ENCODE data around the gene PTPN11.
"Not testable (repeated sequence)": the region's sequence is repeated elsewhere in the genome, so short reads cannot be mapped to it uniquely, and the experiment has no call there.

Gene PTPN11

DNA sequence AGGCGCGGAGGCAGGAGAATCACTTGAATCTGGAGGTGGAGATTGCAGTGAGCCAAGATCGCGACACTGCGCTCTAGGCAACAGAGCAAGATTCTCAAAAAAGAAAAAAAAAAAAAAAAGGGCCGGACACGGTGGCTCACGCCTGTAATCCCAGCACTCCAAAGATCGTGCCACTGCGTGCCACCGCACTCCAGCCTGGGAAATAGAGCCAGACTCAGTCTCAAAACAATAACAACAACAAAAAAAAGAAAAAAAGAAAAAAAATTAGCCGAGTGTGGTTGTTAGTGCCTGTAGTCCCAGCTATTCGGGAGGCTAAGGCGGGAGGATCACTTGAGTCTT lies 8.9 kb upstream of the PTPN11 start:
- DNase-seq, result no peak

DNA sequence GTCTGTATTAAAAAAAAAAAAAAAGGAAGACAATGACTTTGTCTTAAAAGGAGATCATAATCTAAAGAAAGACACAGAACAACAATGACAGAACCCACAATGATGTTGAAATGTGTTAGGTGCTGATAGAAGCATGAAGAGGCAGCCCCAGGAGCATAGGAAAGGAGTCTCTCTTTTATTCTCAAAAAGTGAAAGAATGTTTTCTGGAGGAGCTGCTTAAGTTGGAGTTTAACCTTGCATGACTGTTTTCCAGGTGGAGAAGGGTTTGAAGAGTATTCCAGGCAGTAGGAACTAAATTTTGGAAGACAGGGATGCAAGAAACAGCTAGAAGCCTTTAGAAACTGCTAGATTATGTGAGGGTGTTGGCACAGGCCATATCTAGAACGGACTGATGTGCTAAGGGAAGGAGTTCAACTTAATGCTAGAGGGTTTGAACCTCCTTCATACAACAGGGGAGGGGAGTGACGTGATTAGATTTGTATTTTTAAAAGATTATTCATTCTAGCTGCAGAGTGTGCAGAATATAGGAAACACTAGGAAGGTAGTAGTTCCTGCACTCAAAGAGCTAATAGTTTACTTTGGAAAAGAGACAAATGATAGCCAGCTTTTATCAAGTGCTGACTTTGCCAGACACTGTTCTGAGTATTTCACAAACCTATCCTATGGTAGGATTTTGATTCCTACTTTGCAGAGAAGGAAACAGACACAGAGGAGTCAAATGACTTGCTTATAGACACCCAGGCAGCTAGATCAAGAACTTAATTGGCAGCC lies 4.7 kb upstream of the PTPN11 start:
- DNase-seq, result no peak

DNA sequence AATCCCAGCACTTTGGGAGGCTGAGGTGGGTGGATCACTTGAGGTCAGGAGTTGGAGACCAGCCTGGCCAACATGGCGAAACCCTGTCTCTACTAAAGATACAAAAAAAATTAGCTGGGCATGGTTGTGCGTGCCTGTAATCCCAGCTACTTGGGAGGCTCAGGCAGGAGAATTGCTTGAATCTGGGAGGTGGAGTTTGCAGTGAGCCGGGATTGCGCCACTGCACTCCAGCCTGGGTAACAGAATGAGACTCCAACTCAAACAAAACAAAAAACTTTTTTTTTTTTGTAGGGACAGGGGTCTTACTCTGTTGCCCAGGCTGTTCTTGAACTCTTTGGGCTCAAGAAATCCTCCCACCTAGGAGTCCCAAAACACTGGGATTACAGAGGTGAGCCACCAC lies 3.3 kb upstream of the PTPN11 start:
- DNase-seq, result not testable (repeated sequence)

DNA sequence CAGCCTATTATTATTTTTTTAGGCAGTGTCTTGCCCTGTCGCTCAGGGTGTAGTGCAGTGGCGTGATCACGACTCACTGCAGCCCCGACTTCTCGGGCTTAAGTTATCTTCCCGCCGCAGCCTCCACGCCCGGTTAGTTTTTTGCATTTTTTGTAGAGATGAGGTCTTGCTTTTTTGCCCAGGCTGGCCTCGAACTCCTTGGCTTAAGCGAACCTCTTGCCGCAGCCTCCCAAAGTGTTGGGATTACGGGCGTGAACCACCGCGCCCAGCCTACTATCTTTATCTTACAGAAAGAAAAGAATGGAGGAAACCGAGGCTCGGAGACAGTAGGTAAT lies 507 bp upstream of the PTPN11 start:
- DNase-seq, result no peak

DNA sequence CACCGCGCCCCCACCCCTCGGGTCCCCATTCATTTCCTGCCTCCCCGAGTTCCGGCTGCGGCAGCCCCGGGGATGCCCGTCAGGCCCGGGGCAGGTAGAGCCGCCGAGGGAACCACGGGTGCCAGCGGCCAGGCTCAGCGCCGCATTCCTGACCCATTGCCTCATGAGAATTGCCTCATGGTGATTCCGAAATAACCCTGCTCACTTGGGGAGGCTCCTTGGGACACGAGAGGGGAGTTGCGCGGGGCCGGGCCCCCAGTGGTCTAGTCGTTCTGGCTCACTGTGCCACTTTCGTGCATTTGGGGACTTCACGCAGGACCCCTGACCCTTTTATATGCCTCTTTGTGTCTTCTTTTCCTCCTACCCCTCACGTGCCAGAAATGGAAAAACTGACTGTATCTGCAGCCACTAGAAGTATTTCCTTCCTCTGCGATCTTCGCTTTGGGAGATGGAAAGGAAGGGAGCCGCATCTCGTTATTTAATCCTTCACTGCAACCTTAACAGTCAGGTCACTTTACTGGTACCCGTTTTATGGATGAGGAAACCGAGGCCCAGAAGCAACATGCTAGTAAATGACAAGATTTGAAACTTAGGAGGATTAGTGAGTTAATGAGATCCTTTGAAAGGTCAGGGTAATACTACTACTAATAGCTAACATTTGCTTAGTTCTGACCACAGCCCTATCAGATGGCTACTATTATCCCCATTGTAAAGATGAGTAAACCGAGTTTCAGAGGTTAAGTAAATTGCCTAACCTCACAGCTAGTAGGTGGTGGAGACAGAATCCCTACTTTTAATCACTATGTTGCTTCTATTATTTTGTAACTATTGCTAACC lies 768 bp downstream of the PTPN11 start:
- DNase-seq, result no peak

DNA sequence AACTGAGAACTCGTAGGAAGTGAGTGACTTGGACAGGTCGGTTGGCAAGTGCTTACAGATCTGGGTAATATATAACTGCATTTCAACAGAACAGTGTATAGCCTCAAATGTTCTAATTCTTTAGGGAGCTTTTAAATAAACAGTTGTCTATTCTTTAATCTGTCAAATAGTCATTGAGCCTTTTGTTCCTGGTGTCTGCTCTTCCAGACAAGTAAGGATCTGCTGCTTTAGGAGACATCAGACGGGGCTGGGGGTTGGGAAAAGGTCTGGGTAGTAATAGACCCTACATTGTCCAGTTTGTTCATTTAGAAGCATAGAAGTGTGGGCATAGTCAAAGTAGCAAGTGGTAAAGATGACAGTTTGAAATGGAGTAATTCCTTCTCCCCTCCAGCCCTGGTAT lies 2.0 kb downstream of the PTPN11 start:
- DNase-seq, result no peak

DNA sequence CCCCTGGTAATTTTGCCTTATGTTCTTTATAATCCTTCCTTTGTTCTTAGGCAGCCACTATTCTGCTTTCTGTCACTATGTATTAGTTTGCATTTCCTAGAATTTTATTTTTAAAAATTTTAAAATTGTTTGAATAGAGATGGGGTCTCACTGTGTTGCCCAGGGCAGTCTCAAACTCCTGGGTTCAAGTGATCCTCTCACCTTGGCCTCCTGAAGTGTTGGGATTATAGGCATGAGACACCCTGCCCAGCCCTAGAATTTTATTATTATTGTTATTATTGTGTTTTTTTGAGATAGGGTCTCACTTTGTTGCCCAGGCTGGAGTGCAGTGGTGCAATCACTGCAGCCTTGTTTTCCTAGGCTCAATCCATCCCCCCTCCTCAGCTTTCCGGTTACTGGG lies 2.6 kb downstream of the PTPN11 start:
- no peak for DNase-seq

DNA sequence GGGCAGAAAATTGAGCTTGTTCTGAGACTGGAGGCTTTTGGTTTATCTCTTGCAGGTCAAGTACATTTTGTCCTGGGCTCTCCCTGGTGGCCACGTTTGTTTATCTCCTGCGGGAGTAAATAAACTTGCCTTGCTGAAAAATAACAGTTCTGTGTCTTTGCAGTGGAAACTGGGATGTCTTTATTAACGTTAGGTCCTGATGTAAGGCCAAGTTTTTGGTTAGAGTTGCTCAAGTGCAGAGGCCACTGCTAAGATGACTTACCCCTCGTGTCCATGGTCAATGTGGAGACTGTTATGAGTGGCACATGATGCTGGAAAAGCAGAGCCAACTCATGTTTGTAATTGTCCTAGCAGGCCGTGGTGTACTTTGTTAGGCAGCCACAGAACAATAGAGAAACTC lies 3.8 kb downstream of the PTPN11 start:
- no peak for DNase-seq

DNA sequence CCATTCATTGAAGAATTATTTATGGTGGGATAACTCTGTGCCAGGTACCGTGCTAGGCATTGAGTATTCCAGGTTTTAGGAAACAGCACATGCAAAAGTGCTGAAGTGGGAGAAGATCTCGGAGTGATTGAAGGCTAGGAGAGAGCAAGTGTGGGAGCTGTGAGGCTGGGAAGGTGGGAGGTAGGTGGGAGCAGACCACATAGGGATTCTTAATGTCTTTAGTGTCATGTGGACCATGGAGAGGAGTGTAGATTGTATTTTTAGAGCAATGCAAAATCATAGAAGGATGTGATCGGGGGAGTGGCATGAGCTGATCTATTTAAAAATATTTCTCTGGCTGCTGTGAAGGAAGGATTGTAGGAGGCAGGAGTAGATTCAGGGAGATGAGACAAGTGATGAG lies 5.4 kb downstream of the PTPN11 start:
- no peak for DNase-seq

DNA sequence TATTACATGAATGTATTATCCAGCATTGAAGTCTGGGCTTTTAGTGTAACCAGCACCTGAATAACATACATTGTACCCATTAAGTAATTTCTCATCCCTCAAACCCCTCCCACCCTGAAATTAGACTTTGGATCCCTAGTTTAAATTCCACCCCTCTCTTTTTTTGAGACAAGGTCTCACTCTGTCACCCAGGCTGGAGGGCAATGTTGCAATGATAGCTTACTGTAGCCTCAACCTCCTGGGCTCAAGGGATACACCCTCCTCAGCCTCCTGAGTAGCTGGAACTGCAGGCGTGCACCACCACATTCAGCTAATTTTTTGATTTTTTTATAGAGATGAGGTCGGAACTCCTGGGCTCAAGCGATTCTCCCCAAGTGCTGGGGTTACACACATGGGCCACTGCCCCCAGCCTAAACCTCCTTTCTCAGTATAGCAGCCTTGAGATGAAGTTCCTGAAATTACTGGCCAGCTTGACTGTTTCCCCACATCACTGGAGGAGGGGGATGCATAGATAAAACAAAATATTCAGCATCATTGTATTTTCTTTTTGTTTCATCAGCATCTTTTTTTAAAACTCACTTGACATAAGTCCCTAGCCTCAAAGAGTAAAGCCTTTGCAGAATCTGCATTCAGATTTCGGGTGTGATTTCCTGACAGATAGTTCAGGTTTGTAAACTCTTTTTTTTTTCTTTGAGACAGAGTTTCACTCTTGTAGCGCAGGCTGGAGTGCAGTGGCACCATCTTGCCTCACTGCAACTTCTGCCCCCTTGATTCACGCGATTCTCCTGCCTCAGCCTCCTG lies 7.0 kb downstream of the PTPN11 start:
- no peak for DNase-seq

DNA sequence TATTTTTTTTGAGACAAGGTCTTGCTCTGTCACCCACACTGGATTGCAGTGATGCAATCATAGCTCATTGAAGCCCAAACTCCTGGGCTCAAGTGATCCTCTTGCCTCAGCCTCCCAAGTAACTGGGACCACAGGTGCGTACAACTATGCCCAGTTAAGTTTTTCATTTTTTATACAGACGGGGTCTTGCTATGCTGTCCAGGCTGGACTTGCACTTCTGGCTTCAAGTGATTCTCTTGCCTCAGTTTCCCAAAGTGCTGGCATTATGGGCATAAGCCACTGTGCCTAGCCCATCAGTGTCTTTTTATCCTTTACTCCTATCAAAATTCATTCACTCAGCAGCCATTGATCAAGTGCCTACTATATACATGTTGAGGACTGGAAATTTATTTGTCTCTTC lies 9.0 kb downstream of the PTPN11 start:
- no peak for DNase-seq

DNA sequence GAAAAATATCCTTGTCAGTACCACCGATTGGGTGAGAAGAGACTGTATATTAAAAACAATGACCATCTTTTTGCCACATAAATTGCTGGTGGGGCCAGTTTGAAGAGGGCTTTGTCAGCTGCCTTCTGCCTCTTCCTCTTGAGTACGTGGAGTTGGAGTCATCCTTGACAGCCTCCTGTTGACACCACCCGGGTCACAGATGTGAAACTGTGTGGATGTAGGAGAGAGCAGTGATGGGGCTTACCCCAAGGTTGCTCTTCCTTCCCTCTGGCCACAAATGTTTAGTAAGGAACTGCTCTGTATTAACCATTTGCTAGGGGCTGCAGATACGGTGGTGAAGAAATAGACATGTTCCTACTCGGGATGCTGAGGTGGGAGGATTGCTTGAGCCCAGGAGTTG lies 12.2 kb downstream of the PTPN11 start:
- DNase-seq, result no peak

DNA sequence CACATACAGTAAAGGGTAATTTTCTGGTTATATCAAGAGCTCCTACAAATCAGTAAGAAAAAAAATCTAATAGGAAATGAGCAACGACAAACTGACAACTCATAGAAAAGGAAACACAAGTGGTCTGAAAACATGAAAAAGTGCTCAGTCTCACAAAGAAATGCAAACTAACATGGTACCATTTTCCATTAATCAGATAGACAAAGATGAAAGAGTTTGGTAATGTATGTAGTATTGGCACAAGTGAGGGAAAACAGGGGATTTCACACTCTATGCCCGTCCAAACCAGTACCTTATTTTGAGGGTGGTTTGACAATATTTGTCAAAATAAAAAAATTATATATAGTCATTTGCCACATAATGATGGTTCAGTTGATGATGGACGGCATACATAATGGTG lies 13.2 kb downstream of the PTPN11 start:
- no peak for DNase-seq

DNA sequence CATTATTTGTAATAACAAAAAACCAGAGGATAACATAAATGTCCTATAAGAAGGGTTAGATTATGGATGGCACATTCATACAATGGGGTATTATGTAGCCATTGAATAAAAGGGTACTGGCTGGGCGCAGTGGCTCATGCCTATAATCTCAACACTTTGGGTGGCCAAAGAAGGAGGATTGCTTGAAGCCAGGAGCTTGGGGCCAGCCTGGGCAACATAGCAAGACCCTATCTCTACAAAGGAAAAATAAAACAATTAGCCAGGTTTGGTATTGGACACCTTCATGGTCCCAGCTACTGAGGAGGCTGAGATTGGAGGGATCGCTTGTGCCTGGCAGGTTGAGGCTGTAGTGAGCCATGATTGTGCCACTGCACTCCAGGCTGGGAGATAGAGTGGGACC lies 14.8 kb downstream of the PTPN11 start:
- DNase-seq, result no peak

DNA sequence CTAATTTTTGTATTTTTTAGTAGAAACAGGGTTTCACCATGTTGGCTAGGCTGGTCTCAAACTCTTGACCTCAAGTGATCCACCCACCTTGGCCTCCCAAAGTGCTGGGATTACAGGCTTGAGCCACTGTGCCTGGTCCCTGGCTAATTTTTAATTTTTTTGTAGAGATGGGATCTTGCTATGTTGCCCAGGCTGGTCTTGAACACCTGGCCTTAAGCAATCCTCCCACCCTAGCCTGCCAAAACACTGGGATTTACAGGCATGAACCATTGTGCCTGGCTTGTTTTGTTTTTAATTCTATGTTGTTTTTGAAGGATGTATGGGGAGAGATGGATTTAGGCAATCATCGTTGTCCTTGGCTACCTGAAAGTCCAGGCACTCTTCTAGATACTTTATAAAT lies 19.9 kb downstream of the PTPN11 start:
- DNase-seq, result not testable (repeated sequence)

DNA sequence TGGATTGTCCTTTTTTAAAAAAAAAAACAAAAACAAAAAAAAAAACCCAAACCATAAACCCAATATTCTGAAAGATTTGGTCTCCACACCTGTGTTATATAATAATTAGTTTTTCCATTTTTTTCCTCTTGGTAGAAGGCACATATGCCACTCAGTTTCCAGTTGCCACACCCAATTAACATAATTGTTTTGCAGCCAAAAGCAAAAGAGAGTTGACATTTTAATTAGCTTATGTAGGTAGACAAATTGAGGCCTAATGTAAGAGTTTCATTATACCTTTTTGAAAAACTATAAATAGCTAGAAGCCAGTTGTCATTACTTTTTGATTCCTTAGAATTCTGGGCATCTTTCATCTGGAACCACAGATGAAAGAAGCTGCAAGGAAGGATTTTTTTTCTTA lies 21.0 kb downstream of the PTPN11 start:
- no peak for DNase-seq

DNA sequence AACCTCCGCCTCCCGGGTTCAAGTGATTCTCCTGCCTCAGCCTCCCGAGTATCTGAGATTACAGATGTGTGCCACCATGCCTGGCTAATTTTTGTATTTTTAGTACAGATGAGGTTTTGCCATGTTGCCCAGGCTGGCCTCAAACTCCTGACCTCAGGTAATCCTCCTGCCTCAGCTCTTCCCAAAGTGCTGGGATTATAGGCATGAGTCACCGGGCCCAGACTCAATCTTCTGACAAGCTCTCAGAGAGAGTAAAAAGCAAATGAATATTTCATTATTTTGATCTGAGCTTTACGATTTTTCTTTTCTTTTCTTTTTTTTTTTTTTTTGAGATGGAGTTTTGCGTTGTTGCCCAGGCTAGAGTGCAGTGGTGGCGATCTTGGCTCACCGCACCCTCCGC lies 21.9 kb downstream of the PTPN11 start:
- DNase-seq, result not testable (repeated sequence)

DNA sequence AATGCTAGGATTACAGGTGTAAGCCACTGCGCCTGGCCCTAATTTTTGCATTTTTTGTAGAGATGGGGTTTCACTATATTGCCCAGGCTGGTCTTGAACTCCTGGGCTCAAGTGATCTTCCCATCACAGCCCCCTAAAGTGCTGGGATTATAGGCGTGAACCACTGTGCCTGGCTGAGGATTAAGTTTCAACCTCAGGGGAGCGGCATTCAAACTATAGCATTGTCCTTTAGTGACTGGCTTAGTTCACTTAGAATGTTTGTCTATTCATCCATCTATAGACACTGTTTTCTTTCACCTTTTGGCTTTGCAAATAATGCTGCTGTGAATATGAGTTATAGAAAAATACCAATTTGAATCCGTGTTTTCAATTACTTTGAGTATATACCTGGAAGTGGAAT lies 25.2 kb downstream of the PTPN11 start:
- no peak for DNase-seq

DNA sequence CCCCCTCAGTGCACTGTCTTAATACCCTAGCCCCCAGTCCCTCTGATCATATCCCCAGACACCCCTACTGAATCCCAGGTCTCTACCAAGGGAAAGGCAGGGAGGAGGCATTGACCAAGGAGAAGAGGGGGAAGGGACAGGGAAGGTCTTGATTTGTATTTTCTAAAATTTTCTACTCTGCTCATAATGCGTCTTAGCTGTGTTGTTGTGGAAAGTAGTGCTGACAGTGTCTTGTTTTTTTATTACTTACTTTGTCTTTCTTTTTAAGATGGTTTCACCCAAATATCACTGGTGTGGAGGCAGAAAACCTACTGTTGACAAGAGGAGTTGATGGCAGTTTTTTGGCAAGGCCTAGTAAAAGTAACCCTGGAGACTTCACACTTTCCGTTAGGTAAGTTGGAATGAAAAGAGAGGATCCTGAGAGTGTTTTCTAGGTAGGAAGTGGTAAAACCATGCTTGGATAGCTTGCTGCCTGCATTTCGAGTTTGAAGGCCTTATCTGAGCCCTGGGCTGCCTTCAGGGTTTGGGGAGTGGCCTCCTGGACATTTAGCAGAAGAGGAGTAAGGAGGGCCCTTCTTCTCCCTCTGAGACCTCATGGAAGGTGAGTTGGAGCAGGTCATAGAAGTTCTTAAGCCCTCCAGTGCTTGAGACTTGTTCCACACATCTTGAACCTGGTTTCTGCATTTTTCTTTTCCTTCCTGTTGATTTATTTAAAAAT lies 27.4 kb downstream of the PTPN11 start:
- DNase-seq, result no peak

DNA sequence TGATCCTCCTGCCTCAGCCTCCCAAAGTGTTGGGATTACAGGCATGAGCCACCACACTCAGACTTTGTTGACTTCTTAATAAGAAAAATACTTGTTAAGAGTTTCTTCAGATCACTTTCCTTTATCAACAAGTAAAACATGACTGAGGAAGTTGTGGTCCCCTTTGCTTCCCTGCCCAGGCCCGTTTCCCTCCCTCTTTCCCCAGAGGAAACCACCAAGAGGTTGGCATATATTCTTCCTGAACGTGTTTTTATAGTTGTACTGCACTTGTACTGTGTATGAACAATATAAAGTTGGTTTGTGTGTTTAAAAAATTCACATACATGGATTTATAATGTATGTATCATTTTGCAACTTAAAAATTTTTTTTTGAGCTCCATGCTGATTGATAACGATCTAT lies 28.4 kb downstream of the PTPN11 start:
- DNase-seq, result no peak

DNA sequence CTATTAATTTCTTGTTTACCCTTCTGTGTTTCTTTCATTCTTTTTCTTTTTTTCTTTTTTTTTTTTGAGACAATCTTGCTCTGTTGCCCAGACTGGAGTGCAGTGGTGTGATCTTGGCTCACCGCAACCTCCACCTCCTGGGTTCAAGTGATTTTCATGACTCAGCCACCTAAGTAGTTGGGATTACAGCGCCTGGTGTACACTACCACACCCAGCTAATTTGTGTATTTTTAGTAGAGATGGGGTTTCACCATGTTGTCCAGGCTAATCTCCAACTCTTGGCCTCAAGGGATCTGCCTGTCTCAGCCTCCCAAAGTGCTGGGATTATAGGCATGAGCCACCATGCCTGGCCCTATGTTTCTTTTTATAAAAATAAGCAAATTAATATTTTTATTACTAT lies 29.4 kb downstream of the PTPN11 start:
- not testable (repeated sequence) for DNase-seq

DNA sequence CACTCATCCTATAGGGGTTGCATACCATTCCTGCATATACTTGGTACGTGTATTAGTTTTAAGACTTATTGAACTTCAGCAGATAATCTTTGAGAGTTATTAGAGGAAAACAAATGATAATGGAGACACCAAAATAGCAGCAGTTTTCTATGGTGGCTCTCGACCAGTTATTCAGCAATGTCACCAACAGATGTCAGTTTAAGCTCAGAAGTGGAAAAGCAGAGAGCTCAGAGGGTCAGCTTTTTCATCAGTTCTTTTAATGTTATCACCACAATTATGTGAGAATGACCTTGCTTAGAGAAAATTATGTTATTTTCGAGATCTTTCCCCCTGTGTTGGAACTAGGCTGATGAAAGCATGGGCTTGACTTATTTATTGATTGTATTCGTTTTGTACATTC lies 32.0 kb downstream of the PTPN11 start:
- no peak for DNase-seq

DNA sequence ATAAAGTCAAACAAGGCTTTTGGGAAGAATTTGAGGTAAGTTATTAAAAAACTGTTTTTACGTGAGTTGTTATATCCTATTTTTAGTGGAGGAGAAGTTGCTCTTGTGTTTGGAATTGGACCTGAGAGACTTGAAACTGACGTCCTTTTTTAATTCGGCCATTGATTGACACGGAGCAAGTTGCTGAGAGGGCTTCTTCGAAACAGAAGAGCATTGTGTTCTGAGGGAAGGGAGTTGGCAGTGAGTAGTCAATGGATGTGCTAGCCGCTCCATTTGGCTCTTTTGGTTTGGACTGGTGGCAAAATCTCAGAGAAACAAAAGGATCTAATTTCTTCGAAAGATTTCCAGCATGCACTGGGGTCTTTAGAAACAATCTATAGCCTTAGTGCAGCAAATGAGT lies 37.3 kb downstream of the PTPN11 start:
- no peak for DNase-seq
